ENCODE results near the gene TCAIM. TPM values are rescaled to one million over a fixed set of nuclear protein-coding genes. Genes with fewer than 3 reads are reported as not detected.
"Not testable (repeated sequence)": the region's sequence is repeated elsewhere in the genome, so short reads cannot be mapped to it uniquely, and the experiment has no call there.

TCAIM gene
- total and polyA plus RNA-seq, 2 donors (not counting 3 experiments of a cell fraction or from before 2014, with no cell fraction given) = 9.2 to 18.2 TPM

- Histone ChIP-seq H3K27ac (ENCODE audit: insufficient read depth, low read depth, low read length) (no peak overlapping the region), H3K9me1 (replicated peaks; ENCODE audit: control insufficient read depth, extremely low read depth, insufficient read depth, low read length) (no peaks in the 10 kb centered on the region), H3K4me2 (ENCODE audit: insufficient read depth, low read length) (no peak overlapping the region), H4K20me1 (replicated peaks; ENCODE audit: control insufficient read depth, extremely low read depth, insufficient read depth, low read length) (no peaks in the 10 kb centered on the region), H3K27me3 (ENCODE audit: control insufficient read depth in 2 of 2, insufficient read depth in 2 of 2, low read length in 2 of 2) (no peaks in the 10 kb centered on the region), H3K79me2 (ENCODE audit: control insufficient read depth, insufficient read depth, low read length) (no peaks in the 10 kb centered on the region), H2AFZ (ENCODE audit: low read depth, low read length) (no peak overlapping the region), H3K9me3 (replicated peaks; ENCODE audit: control insufficient read depth, insufficient read depth, low read length) (no peaks in the 10 kb centered on the region), H3K4me3 (replicated peaks in 1 of 3; ENCODE audit: insufficient read depth in 1 of 3, low read depth in 1 of 3, low read length in 3 of 3) (no peak overlapping the region), H3K4me1 (ENCODE audit: control insufficient read depth, extremely low read depth, insufficient read depth, low read length) (no peaks in the 10 kb centered on the region), H3K36me3 (ENCODE audit: control insufficient read depth in 2 of 2, extremely low read depth in 1 of 2, insufficient read depth in 2 of 2, low read length in 2 of 2) (no peaks in the 10 kb centered on the region), H3K9ac (replicated peaks; ENCODE audit: extremely low read depth, insufficient read depth, low read length) (no peak overlapping the region)
- FAIRE-seq (no peak), DNase-seq (ENCODE audit: low read depth, low spot score) (no peak)
- dilution Hi-C loops (cut with MboI; ENCODE audit: extremely low pct_ligation_motif_present, low sequenced_read_pairs) = no loop called here
- BruUV-seq (replicated peaks) = no TSS peak
- intact Hi-C loops (cut with micrococcal nuclease) = no loop called here
- ChIA-PET CTCF (interaction anchor here (1.0 kb wide), 1 partner anchor 10 kb away, joined by 3 read pairs; no protein-coding TSS in a partner anchor), POLR2A (no interaction called here)
- TF ChIP-seq POLR2A (IDR thresholded peaks at IDR 0.05; ENCODE audit: low read depth, low read length) (no peak), POLR2AphosphoS5 (IDR thresholded peaks at IDR 0.05; ENCODE audit: insufficient read depth, low read depth, low read length) (no peak), EZH2 (IDR thresholded peaks at IDR 0.05; ENCODE audit: borderline replicate concordance, low read depth, low read length, severe bottlenecking) (no peak), FOS (IDR thresholded peaks at IDR 0.05; ENCODE audit: borderline replicate concordance, insufficient read depth, low read length) (no peak), MYC (IDR thresholded peaks at IDR 0.05; ENCODE audit: low read depth, low read length) (no peak), CTCF (IDR thresholded peaks at IDR 0.05; ENCODE audit: extremely low read depth in 1 of 2, insufficient read depth in 1 of 2, low read depth in 1 of 2, low read length in 2 of 2) (no peak), JUN (IDR thresholded peaks at IDR 0.05; ENCODE audit: borderline replicate concordance, insufficient read depth, insufficient read length, low read depth) (no peak), GATA2 (IDR thresholded peaks at IDR 0.05; ENCODE audit: insufficient read depth, insufficient read length, low read depth, low read length) (no peak)
- TF ChIP-seq, protein P1, sequence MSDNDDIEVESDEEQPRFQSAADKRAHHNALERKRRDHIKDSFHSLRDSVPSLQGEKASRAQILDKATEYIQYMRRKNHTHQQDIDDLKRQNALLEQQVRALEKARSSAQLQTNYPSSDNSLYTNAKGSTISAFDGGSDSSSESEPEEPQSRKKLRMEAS (IDR thresholded peaks at IDR 0.05; ENCODE audit: insufficient read depth, insufficient read length) = no peak
These were observed 77.8 kb downstream of the TCAIM start for GRCh38 chr3:44416031-44417030.

GRCh38 chr3:44418118-44418517 is 79.6 kb downstream of the TCAIM start:
- H3K4me3 ChIP-seq (replicated peaks in 1 of 3; ENCODE audit: insufficient read depth in 1 of 3, low read depth in 1 of 3, low read length in 3 of 3); H3K9me1 ChIP-seq (replicated peaks; ENCODE audit: control insufficient read depth, extremely low read depth, insufficient read depth, low read length); BruUV-seq (replicated peaks); intact Hi-C loops (cut with micrococcal nuclease); H2AFZ ChIP-seq (ENCODE audit: low read depth, low read length); H3K27me3 ChIP-seq (ENCODE audit: control insufficient read depth in 2 of 2, insufficient read depth in 2 of 2, low read length in 2 of 2); H3K79me2 ChIP-seq (ENCODE audit: control insufficient read depth, insufficient read depth, low read length); H3K4me2 ChIP-seq (ENCODE audit: insufficient read depth, low read length); H3K4me1 ChIP-seq (ENCODE audit: control insufficient read depth, extremely low read depth, insufficient read depth, low read length); H4K20me1 ChIP-seq (replicated peaks; ENCODE audit: control insufficient read depth, extremely low read depth, insufficient read depth, low read length); H3K27ac ChIP-seq (ENCODE audit: insufficient read depth, low read depth, low read length); DNase-seq (ENCODE audit: low read depth, low spot score); H3K9me3 ChIP-seq (replicated peaks; ENCODE audit: control insufficient read depth, insufficient read depth, low read length); FAIRE-seq; POLR2A ChIA-PET; dilution Hi-C loops (cut with MboI; ENCODE audit: extremely low pct_ligation_motif_present, low sequenced_read_pairs); H3K36me3 ChIP-seq (ENCODE audit: control insufficient read depth in 2 of 2, extremely low read depth in 1 of 2, insufficient read depth in 2 of 2, low read length in 2 of 2); H3K9ac ChIP-seq (replicated peaks; ENCODE audit: extremely low read depth, insufficient read depth, low read length): not testable (repeated sequence)
- CTCF ChIA-PET = interaction anchor here (0.8 to 1.3 kb wide), 3 partner anchors 10 to 21 kb away, joined by 3 read pairs; no protein-coding TSS in a partner anchor
